Measurements from ENCODE around the gene PLCD1. TPM values are rescaled to one million over a fixed set of nuclear protein-coding genes. Genes with fewer than 3 reads are reported as not detected.
A peak's percentile ranks its signal among the peaks of the same experiment; 100 is the strongest.

The PLCD1 gene
- total RNA-seq, 1 experiment from 2014 or later: 7.9 TPM

DNA sequence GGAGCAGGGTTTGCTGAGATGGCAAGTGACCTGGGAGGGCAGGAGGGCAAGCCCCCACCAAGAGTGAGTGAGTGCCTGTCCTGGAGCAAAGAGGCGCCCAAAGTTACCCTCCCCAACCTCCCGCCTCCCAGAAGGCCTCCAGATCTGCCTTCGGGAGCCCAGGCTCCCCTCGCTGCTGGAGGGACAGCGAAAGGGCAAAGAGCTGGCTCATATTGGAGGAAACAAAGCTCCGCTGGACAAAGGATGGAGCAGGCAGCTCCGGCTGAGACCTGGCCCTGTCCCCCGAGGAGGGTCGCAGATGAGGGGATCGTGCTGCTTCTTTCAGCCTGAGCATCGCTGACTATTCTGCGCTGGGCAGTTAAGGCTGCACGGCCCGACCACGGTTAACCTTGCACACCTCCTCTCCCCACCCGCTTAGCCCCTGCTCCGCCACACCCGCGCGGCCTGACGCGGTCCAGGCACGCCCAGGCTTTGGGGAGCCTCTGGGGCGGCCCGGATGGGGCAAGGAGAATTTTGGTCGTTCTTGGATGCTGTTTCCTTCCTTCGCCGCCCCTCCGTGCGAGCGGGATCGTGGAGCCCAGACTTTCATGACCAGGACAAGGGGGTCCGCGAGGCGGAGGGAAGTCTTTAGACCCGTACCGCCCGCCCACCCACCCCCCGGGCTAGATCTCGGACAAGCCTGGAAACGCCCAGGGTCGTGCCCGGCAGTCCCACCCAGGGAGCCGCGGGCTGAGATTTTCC, 651 bp downstream of the PLCD1 start:
- no peak for DNase-seq
- BruUV-seq (replicated peaks): no TSS peak
- TF ChIP-seq, protein P1, sequence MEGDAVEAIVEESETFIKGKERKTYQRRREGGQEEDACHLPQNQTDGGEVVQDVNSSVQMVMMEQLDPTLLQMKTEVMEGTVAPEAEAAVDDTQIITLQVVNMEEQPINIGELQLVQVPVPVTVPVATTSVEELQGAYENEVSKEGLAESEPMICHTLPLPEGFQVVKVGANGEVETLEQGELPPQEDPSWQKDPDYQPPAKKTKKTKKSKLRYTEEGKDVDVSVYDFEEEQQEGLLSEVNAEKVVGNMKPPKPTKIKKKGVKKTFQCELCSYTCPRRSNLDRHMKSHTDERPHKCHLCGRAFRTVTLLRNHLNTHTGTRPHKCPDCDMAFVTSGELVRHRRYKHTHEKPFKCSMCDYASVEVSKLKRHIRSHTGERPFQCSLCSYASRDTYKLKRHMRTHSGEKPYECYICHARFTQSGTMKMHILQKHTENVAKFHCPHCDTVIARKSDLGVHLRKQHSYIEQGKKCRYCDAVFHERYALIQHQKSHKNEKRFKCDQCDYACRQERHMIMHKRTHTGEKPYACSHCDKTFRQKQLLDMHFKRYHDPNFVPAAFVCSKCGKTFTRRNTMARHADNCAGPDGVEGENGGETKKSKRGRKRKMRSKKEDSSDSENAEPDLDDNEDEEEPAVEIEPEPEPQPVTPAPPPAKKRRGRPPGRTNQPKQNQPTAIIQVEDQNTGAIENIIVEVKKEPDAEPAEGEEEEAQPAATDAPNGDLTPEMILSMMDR (IDR thresholded peaks at IDR 0.05; ENCODE audit: insufficient read depth in 1 of 2, low read depth in 1 of 2, low read length in 1 of 2, severe bottlenecking in 1 of 2, unreplicated experiment in 1 of 2): no peak
- H3K36me3 Mint-ChIP-seq (ENCODE audit: insufficient read depth, unreplicated experiment): no peaks in the 10 kb centered on the region
- Histone ChIP-seq H3K4me1 (peaks cover 24% of the 10 kb centered on the region), H3K27me3 (replicated peaks; ENCODE audit: control insufficient read depth, insufficient read depth, low read length) (no peaks in the 10 kb centered on the region), H3K9me3 (no peaks in the 10 kb centered on the region), H3K36me3 (ENCODE audit: control insufficient read depth, insufficient read depth, low read length) (no peaks in the 10 kb centered on the region), H3K4me3 (ENCODE audit: low read depth, low read length) (no peak overlapping the region)
- CTCF ChIA-PET: interaction anchor here (1.2 kb wide), 1 partner anchor 54 kb away, joined by 6 read pairs; no protein-coding TSS in a partner anchor
- intact Hi-C loops (cut with micrococcal nuclease; ENCODE audit: unreplicated experiment): no loop called here
- peak overlapping the region; percentile 63 for H3K27ac Mint-ChIP-seq (ENCODE audit: unreplicated experiment)
- POLR2A ChIA-PET: no interaction called here
- peaks cover 18% of the 10 kb centered on the region for H3K4me1 Mint-ChIP-seq (ENCODE audit: low read depth, unreplicated experiment)
- H3K9me3 Mint-ChIP-seq (ENCODE audit: unreplicated experiment): no peaks in the 10 kb centered on the region
- no peaks in the 10 kb centered on the region for H3K27me3 Mint-ChIP-seq (ENCODE audit: insufficient read depth, unreplicated experiment)
- no peak overlapping the region for H3K4me3 Mint-ChIP-seq (ENCODE audit: unreplicated experiment)

DNA sequence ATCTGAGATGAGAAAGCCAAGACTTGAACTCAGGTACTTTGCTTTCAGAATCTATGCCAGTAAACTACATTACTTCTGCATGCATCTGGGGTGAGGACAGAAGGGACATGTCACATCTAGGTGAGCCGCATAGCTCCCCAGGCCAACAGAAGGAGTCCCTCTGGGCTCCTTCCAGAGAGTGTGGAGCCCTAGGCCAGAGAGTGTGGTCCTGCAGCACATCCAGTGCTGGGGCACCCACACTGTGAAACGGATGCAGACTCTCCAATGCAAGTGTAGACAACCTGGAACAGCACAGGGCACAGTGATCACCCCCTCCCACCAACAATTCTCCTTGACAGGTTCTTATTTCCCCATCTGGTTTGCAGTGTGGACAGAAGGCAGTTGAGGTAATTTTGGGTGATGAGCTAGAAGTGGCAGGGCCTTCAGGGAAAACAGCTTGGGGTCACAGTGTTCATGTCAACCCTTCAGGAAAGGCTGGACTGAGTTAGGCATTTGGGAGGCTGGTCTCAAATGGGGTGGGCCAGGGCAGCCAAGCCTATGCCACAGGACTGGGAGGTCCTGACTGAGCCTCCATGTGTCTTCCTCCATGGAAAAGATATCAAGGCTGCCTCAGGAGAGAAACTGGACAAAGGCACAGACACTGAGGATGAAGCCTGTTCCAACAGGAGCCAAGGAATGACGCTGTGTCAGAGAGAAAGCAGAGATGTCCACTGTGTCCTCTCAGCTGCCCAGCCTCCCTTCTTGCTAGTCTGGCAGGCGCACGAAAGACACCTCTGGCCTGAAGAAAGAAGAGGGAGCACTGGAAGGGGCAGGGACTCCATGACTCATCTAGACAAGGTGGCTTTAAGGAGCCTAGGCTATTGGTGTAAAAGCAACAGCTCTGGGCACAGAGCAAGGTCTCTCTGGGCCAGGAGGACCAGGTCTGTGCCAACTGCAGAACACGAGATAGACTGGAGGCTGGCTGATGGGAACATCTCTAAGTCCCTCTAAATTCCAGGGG, 1.7 kb downstream of the PLCD1 start:
- TF ChIP-seq, protein P1 (IDR thresholded peaks at IDR 0.05; ENCODE audit: insufficient read depth in 1 of 2, low read depth in 1 of 2, low read length in 1 of 2, severe bottlenecking in 1 of 2, unreplicated experiment in 1 of 2): no peak
- no peak for DNase-seq
- Mint-ChIP-seq H3K4me3 (ENCODE audit: unreplicated experiment) (no peak overlapping the region), H3K9me3 (ENCODE audit: unreplicated experiment) (no peaks in the 10 kb centered on the region), H3K36me3 (ENCODE audit: insufficient read depth, unreplicated experiment) (no peaks in the 10 kb centered on the region), H3K27ac (ENCODE audit: unreplicated experiment) (peak overlapping the region; percentile 63), H3K4me1 (ENCODE audit: low read depth, unreplicated experiment) (peaks cover 18% of the 10 kb centered on the region), H3K27me3 (ENCODE audit: insufficient read depth, unreplicated experiment) (no peaks in the 10 kb centered on the region)
- ChIA-PET CTCF (no interaction called here), POLR2A (no interaction called here)
- intact Hi-C loops (cut with micrococcal nuclease; ENCODE audit: unreplicated experiment): no loop called here
- H3K4me1 ChIP-seq: peaks cover 24% of the 10 kb centered on the region
- no TSS peak for BruUV-seq (replicated peaks)
- H3K4me3 ChIP-seq (ENCODE audit: low read depth, low read length): no peak overlapping the region
- no peaks in the 10 kb centered on the region for H3K27me3 ChIP-seq (replicated peaks; ENCODE audit: control insufficient read depth, insufficient read depth, low read length)
- H3K36me3 ChIP-seq (ENCODE audit: control insufficient read depth, insufficient read depth, low read length): no peaks in the 10 kb centered on the region
- no peaks in the 10 kb centered on the region for H3K9me3 ChIP-seq

DNA sequence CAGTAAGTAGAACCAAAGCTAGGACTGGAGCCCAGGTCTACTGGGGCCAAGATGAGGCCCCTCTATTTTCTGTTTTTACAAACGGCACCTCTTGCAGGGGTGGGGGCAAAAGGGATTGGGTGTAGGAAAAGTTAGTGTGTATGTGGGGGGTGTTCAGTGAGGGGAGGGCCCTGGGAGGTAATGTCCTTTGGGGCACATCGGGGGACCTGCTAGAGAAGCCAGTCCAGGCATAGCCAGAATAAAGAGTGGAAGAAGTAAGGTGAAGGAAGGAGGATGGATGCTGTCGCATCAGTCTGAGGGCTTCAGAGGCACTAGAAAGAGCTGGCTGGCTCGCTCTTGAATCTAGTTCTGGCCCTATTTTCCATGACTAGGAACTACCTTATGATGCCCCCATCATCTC, 2.6 kb downstream of the PLCD1 start:
- TF ChIP-seq, protein P1 (IDR thresholded peaks at IDR 0.05; ENCODE audit: insufficient read depth in 1 of 2, low read depth in 1 of 2, low read length in 1 of 2, severe bottlenecking in 1 of 2, unreplicated experiment in 1 of 2): no peak
- Mint-ChIP-seq H3K36me3 (ENCODE audit: insufficient read depth, unreplicated experiment) (no peaks in the 10 kb centered on the region), H3K27me3 (ENCODE audit: insufficient read depth, unreplicated experiment) (no peaks in the 10 kb centered on the region), H3K9me3 (ENCODE audit: unreplicated experiment) (no peaks in the 10 kb centered on the region), H3K27ac (ENCODE audit: unreplicated experiment) (no peak overlapping the region), H3K4me1 (ENCODE audit: low read depth, unreplicated experiment) (peaks cover 18% of the 10 kb centered on the region), H3K4me3 (ENCODE audit: unreplicated experiment) (no peak overlapping the region)
- intact Hi-C loops (cut with micrococcal nuclease; ENCODE audit: unreplicated experiment): no loop called here
- H3K4me1 ChIP-seq: peaks cover 24% of the 10 kb centered on the region
- no peaks in the 10 kb centered on the region for H3K9me3 ChIP-seq
- ChIA-PET CTCF (no interaction called here), POLR2A (no interaction called here)
- BruUV-seq (replicated peaks): no TSS peak
- H3K36me3 ChIP-seq (ENCODE audit: control insufficient read depth, insufficient read depth, low read length): no peaks in the 10 kb centered on the region
- no peaks in the 10 kb centered on the region for H3K27me3 ChIP-seq (replicated peaks; ENCODE audit: control insufficient read depth, insufficient read depth, low read length)
- no peak for DNase-seq
- no peak overlapping the region for H3K4me3 ChIP-seq (ENCODE audit: low read depth, low read length)
